Regular cardiac myocyte (primary cell): ENCODE measurements around the gene MAGOHB. TPM values are rescaled to one million over a fixed set of nuclear protein-coding genes. Genes with fewer than 3 reads are reported as not detected.

Experiments
- total RNA-seq: library from RNA; depleted of rRNA; stranded (reverse); fragments of >200 nt; gene quantifications from 2 replicates; pipeline ENCODE4 v1.2.3, GENCODE V29; 2014

The MAGOHB gene
- 16.3 and 22.6 TPM in 2 replicates for total RNA-seq

DNA sequence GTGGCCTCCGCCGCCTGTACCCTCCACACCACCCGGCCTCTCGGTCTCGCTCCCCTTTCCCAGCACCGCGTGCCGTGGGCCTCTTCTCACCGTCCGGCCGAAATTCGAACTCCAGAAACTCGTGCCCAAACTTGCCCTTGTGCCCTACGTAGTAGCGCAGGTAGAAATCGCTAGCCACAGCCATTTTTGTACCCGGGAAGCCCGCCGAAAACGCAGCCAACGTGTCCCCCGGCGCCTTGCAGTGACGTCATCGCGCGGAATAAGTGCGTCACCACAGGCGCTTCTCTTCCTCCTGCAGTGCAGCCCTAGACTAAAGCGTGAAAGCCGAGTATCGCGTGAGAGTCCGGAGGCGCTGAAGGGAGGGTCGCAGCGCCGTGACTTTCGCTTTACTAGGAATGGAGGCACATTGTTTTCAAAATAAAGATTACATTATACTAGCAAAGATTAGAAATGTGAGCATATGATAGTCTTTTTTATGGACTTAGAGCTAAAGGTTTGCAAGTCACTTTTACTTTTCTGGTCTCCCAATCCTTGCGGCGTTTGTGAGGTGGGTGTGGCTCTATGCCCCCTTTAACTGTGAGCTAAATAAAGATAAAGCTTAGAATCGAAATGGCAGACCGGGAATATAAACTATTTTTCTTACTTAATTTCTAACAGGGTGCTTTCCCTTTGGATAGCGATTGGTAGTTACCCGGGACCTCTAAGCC, at the start of gene MAGOHB:
TSS of gene MAGOHB (minus strand) at position 261 of the 707 bp plus-strand sequence. CDS start at position 184, 77 bp downstream.

Other genes with a start within 250 kb of the MAGOHB start
- not detected in 2 replicates for gene KLRK1, start 223.6 kb downstream of the MAGOHB start, total RNA-seq
- not detected in 2 replicates for gene KLRC4, start 203.9 kb downstream of the MAGOHB start, total RNA-seq
- not detected in 2 replicates for gene KLRC3, start 193.0 kb downstream of the MAGOHB start, total RNA-seq
- gene KLRC2, start 177.6 kb downstream of the MAGOHB start, total RNA-seq, result not detected in 2 replicates
- not detected in 2 replicates for gene KLRC1, start 160.2 kb downstream of the MAGOHB start, total RNA-seq
- gene EIF2S3B, start 107.7 kb downstream of the MAGOHB start, total RNA-seq, result 0.85 and 1.3 TPM in 2 replicates
- 2.0 and 4.8 TPM in 2 replicates for gene STYK1, start 60.4 kb upstream of the MAGOHB start, total RNA-seq
- 64.5 and 153 TPM in 2 replicates for gene YBX3, start 109.7 kb upstream of the MAGOHB start, total RNA-seq
- under 0.01 TPM in 1 of 2 replicates, not detected in the other for gene TAS2R7, start 189.0 kb upstream of the MAGOHB start, total RNA-seq
- gene TAS2R8, start 193.7 kb upstream of the MAGOHB start, total RNA-seq, result under 0.01 TPM in 1 of 2 replicates, not detected in the other
- not detected in 2 replicates for gene TAS2R9, start 196.6 kb upstream of the MAGOHB start, total RNA-seq
- gene TAS2R10, start 212.7 kb upstream of the MAGOHB start, total RNA-seq, result under 0.01 and 0.19 TPM in 2 replicates
- 0.28 and 1.2 TPM in 2 replicates for gene PRR4, start 235.9 kb upstream of the MAGOHB start, total RNA-seq